Cardiac septum (tissue), 1 donor: ENCODE data around the gene MORN2. TPM values are rescaled to one million over a fixed set of nuclear protein-coding genes. Genes with fewer than 3 reads are reported as not detected.

Source experiments
- DNase-seq: peaks from one replicate; pipeline ENCODE4 v3.0.0-alpha.2; 2020; ENCODE audit warnings: low spot score
- intact Hi-C: fragments of 100-400 bp; cut with DNase I; formaldehyde crosslinking; loops from one replicate; pipeline ENCODE4 v1.14.0; 2022
- total RNA-seq: library from RNA; stranded (reverse); fragmentation: NEBNext Ultra II Directional; extraction: Animal tissue kit (Norgen Biotek cat#: 25700); gene quantifications from one replicate; pipeline ENCODE4 v1.2.1, GENCODE V29; 2021
- donor health status: DM: no; HTN: no; CAD: no.

MORN2 gene
- total RNA-seq, 1 donor from 2014 or later: 12.6 TPM

- DNase-seq: no peak
- intact Hi-C loops: no loop called here
Measured at GRCh38 chr2:38887902-38888554, 12.3 kb downstream of the MORN2 start.

DNA sequence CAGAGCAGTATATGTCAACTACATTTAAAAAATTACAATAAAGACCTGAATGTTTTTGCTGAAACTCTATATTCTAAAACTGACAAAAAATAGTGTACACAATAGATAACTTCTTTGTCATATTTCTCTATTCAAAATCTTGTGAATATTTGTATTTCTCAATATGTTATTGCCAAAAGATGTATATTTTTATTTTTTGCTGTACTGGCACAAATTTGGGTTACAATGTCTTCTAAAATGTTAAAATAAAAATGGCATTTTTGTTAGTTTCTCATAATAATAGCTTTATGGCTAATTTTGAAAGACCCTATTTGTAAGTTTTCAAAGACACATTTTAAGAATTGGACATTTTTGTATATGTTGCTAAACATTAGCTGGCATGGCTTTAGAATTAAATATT is 13.3 kb downstream of the MORN2 start:
- intact Hi-C loops: no loop called here
- no peak for DNase-seq

- intact Hi-C loops: no loop called here
- no peak for DNase-seq
Measured at GRCh38 chr2:38889575-38889974, 13.8 kb downstream of the MORN2 start, which contains the start of gene ARHGEF33. ARHGEF33 (plus strand) TSS chr2:38889875; CDS start chr2:38919448, 29,573 bp downstream.

DNA sequence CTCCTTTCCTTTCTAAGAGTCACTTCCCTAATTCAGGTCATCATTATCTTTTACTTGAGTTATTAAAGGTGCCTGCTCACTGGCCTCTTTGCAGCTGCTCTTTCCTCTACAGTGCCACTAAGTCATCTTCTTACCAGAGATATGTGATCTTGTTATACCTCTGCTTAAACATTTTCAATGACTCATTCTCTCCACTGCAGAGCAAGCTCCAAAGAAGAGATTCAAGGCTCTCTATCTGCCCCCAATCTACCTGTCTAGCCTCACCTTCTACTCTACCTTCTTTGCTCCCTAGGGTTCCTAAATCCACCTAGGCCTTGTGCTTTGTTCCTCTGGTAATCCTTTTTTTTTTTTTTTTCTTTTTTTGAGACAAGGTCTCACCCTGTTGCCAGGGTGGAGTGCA is 17.0 kb downstream of the MORN2 start:
- intact Hi-C loops: no loop called here

DNA sequence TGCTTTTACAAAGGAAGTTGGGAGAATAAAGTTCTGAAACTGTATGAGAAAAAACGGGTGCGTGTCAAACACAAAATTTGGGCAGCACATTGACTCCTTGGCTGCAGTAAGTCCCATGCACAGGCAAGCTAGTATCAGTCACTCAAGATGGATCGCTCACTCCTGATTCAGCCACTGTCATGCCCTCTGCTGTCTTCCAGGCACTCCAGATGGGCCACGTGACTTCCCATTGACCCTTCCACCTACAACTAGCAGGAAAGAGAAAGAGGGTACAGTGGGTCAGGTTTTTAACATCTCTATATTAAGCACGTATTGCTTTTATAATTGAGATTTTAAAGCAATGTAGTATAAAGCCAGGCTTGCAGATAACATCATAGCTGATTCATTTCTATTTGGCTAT is 22.5 kb downstream of the MORN2 start:
- intact Hi-C loops: no loop called here
- DNase-seq: no peak

More for the DNA sequence above, 17.0 kb downstream of the MORN2 start:
- no peak for DNase-seq

GRCh38 chr2:38900726-38901125 is 24.9 kb downstream of the MORN2 start:
- no peak for DNase-seq
- intact Hi-C loops: no loop called here

DNA sequence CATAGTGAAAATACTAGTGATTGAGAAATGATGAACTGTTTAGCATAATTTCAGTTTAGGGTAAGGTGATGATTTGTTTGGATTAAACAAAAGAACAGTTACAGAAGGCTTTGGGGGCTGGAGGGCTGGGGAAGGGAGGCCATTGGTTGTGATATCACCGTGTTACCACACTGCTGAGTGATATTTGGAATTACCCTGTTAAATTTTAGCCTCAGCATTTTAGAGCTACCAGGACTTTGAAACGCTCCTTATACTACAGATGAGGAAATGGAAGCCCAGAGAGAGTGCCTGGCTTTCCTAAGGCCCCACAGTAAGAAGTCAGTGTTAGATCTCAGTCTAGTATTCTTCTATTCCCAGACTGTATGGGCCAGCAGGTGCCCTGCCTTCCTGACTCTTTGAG is 29.5 kb downstream of the MORN2 start:
- intact Hi-C loops: no loop called here
- DNase-seq: no peak

DNA sequence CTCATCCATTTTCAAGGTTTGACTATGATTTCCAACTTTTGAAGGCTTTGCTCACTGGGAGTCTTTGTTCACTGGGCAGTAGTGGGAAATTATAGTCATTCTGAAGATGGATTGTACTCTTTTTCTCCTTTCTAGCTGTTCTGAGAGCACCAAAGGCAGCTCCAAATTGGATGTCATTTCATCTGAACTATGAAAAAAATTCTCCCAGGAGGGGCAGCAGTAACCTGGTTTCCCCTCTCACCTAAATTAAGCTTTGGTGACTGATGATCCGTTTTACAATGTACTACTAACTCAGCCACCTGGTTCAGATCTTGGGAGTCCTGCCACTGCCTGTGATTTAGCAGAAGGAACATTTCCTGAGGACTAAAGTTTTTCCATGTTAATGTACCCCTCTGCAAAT is 31.5 kb downstream of the MORN2 start:
- DNase-seq: no peak
- intact Hi-C loops: no loop called here

DNA sequence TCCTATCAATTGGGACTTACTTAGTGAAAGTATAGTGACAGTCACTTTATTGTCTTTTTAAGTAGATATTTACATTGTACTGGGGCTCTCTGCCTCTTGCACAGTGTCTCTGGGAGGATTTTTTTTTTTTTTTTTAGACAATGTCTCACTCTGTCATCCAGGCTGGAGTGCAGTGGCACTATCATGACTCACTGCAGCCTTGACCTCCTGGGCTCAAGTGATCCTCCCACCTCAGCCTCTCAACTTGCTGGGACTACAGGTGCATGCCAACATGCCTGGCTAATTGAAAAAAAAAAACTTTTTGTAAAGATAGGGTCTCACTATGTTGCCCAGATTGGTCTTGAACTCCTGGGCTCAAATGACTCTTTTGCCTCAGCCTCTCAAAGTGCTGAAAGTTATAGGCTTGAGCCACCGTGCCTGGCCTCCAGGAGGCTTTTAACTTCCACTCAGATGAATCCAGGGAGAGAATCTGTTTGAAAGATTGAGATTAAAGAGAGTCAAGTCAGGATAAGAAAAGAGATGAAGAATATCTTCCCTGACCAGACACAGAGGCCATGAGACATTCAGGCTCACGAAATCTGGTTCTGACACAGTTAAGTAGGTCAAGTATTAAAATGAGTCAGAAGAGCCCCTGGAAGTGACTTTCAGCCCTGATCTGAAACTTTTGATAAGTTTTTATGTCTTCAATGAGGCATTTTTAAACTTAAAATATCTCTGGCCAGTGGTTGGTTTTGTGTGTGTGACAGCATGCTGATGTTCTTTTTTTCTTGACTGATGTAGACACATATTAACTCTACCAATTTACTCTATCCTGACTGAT is 32.2 kb downstream of the MORN2 start:
- DNase-seq: no peak
- intact Hi-C loops: no loop called here

GRCh38 chr2:38909872-38910271 is 34.1 kb downstream of the MORN2 start:
- intact Hi-C loops: no loop called here
- DNase-seq: no peak

DNA sequence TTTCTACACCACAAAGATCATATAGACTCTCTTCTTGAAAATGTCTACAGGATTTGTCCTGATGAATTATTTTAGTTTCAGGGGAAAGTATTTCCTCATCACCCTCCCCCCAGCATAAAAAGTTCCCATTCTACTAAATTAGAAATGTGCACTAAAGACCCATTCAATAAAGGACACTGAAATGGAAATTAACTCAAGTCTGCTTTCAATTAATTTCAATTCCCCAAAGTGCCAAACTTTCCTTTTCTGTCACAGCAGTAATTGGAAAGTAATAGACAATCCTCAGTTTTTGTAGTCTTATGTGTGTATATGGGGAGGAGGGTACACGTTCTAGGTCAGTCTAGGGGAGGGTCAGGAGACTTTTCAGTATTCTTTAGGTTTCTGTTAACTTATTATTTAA is 35.4 kb downstream of the MORN2 start:
- no peak for DNase-seq
- intact Hi-C loops: no loop called here

GRCh38 chr2:38912619-38913018 is 36.8 kb downstream of the MORN2 start:
- intact Hi-C loops: no loop called here

GRCh38 chr2:38922389-38922788 is 46.6 kb downstream of the MORN2 start:
- intact Hi-C loops: no loop called here
- DNase-seq: no peak

More at GRCh38 chr2:38912619-38913018, 36.8 kb downstream of the MORN2 start:
- no peak for DNase-seq

- intact Hi-C loops: no loop called here
- no peak for DNase-seq
Measured at GRCh38 chr2:38922902-38923301, 47.1 kb downstream of the MORN2 start.

DNA sequence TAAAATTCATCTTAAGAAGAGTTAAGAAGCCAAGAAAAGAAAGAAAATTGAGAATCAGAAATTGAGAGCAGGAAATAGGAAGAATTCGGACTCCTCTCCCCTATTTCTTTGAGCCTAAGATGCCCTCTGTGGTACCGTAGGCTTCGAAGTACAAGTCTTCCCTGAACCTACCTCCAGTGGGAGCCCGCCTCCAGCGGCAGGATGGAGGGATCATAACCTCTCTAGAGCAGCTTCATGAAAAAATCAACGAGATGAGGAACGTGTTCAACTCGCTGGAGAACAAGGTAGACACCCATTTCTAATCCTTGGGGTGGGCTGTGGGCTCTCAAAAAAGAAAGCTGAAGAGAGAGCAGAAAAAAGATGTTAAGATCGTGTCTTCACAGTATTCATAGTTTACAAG is 50.2 kb downstream of the MORN2 start:
- intact Hi-C loops: no loop called here
- DNase-seq: no peak

GRCh38 chr2:38930600-38930999 is 54.8 kb downstream of the MORN2 start:
- intact Hi-C loops: no loop called here
- DNase-seq: no peak

Other genes starting within 250 kb of the MORN2 start
- 8.5 TPM for gene GALM, start 209.9 kb upstream of the MORN2 start, total RNA-seq
- 55.0 TPM for gene SRSF7, start 124.6 kb upstream of the MORN2 start, total RNA-seq
- 7.3 TPM for gene GEMIN6, start 97.8 kb upstream of the MORN2 start, total RNA-seq
- gene DHX57, start within 50 bp of the MORN2 start, total RNA-seq: 9.4 TPM
- gene ARHGEF33, start 13.9 kb downstream of the MORN2 start, total RNA-seq: 0.38 TPM
- 27.3 TPM for gene SOS1, start 245.1 kb downstream of the MORN2 start, total RNA-seq